Glomerular endothelial cell (primary cell): ENCODE results near the gene ADCY2. TPM values are rescaled to one million over a fixed set of nuclear protein-coding genes. Genes with fewer than 3 reads are reported as not detected.

ENCODE experiments used
- DNase-seq: peaks from one replicate; pipeline ENCODE4 v3.0.0-alpha.2; 2011; ENCODE audit warnings: low read depth, low spot score; ENCODE audit errors: extremely low read depth
- total RNA-seq: library from RNA; depleted of rRNA; stranded (reverse); fragments of >200 nt; gene quantifications from 2 replicates; pipeline ENCODE4 v1.2.3, GENCODE V29; 2015

ADCY2 gene
- total RNA-seq, 1 donor from 2014 or later = not detected

GRCh38 chr5:7851617-7852289 is 455.8 kb downstream of the ADCY2 start:
- no peak for DNase-seq

- no peak for DNase-seq
Observed at GRCh38 chr5:7852542-7852941, 456.6 kb downstream of the ADCY2 start.

- no peak for DNase-seq
Observed at GRCh38 chr5:7852988-7853387, 457.1 kb downstream of the ADCY2 start.

GRCh38 chr5:7855611-7856010 is 459.7 kb downstream of the ADCY2 start:
- no peak for DNase-seq

GRCh38 chr5:7856855-7857254 is 460.9 kb downstream of the ADCY2 start:
- no peak for DNase-seq

GRCh38 chr5:7857361-7857760 is 461.4 kb downstream of the ADCY2 start:
- DNase-seq = no peak

- DNase-seq = no peak
Observed at GRCh38 chr5:7857926-7858632, 462.1 kb downstream of the ADCY2 start.

- no peak for DNase-seq
Observed at GRCh38 chr5:7866196-7866595, 470.3 kb downstream of the ADCY2 start.

- no peak for DNase-seq
Observed at GRCh38 chr5:7867260-7867659, 471.3 kb downstream of the ADCY2 start.

GRCh38 chr5:7868427-7868772 is 472.5 kb downstream of the ADCY2 start:
- no peak for DNase-seq

GRCh38 chr5:7868773-7869473 is 473.0 kb downstream of the ADCY2 start, which contains the start of the genes FASTKD3 and MTRR:
Gene FASTKD3 (minus strand): TSS chr5:7869031. CDS start chr5:7868083, 948 bp downstream.
Gene MTRR (plus strand): TSS chr5:7869148. CDS start chr5:7870795, 1,647 bp downstream.
- peak; percentile 41 for DNase-seq

- no peak for DNase-seq
Observed at GRCh38 chr5:7869474-7870136, 473.7 kb downstream of the ADCY2 start.

- no peak for DNase-seq
Observed at GRCh38 chr5:7871653-7872052, 475.7 kb downstream of the ADCY2 start.

GRCh38 chr5:7872517-7873130 is 476.7 kb downstream of the ADCY2 start:
- DNase-seq = no peak

- DNase-seq = no peak
Observed at GRCh38 chr5:7873216-7873615, 477.3 kb downstream of the ADCY2 start.

- DNase-seq = no peak
Observed at GRCh38 chr5:7874639-7875038, 478.7 kb downstream of the ADCY2 start.

GRCh38 chr5:7875151-7875550 is 479.2 kb downstream of the ADCY2 start:
- DNase-seq = no peak

- no peak for DNase-seq
Observed at GRCh38 chr5:7876867-7877266, 480.9 kb downstream of the ADCY2 start.

- no peak for DNase-seq
Observed at GRCh38 chr5:7877851-7878250, 481.9 kb downstream of the ADCY2 start.

- no peak for DNase-seq
Observed at GRCh38 chr5:7878381-7878873, 482.5 kb downstream of the ADCY2 start.
